H7 (cell line): ENCODE measurements around the gene PTPN9. TPM values are rescaled to one million over a fixed set of nuclear protein-coding genes. Genes with fewer than 3 reads are reported as not detected.
A peak's percentile ranks its signal among the peaks of the same experiment; 100 is the strongest.
"Not testable (repeated sequence)": the region's sequence is repeated elsewhere in the genome, so short reads cannot be mapped to it uniquely, and the experiment has no call there.

Source experiments
- DNase-seq: peaks from one replicate; pipeline ENCODE4 v3.0.0; 2012
- H3K27me3 ChIP-seq: 2 replicates; pipeline ENCODE4 v1.6.0; 2011; ENCODE audit warnings: mild to moderate bottlenecking, low read length; ENCODE audit not compliant: control insufficient read depth, insufficient read depth
- H3K36me3 ChIP-seq: replicated peaks from 2 replicates; pipeline ENCODE4 v1.5.1; 2011; ENCODE audit warnings: low read length; ENCODE audit not compliant: control insufficient read depth, insufficient read depth
- H3K4me3 ChIP-seq: 2 replicates; pipeline ENCODE4 v1.5.1; 2011; ENCODE audit warnings: low read depth, mild to moderate bottlenecking, control low read depth, low read length, moderate library complexity; ENCODE audit not compliant: insufficient read depth
- total RNA-seq: library from RNA; depleted of rRNA; stranded (reverse); fragments of >200 nt; shearing (Covaris generic); gene quantifications from 2 replicates; pipeline ENCODE4 v1.2.3, GENCODE V29; 2014

The PTPN9 gene
- total RNA-seq, 1 experiment from 2014 or later: 44.8 TPM

GRCh38 chr15:75456710-75457109, 122.4 kb downstream of the PTPN9 start:
- no peak for DNase-seq
- Histone ChIP-seq H3K36me3 (no peaks in the 10 kb centered on the region), H3K27me3 (no peaks in the 10 kb centered on the region), H3K4me3 (no peak overlapping the region)

GRCh38 chr15:75455982-75456531, 123.1 kb downstream of the PTPN9 start:
- peak overlapping the region; percentile 96 for H3K4me3 ChIP-seq
- H3K36me3 ChIP-seq: no peaks in the 10 kb centered on the region
- no peak for DNase-seq
- H3K27me3 ChIP-seq: no peaks in the 10 kb centered on the region

GRCh38 chr15:75455424-75455981, 123.6 kb downstream of the PTPN9 start:
- H3K36me3 ChIP-seq: no peaks in the 10 kb centered on the region
- no peaks in the 10 kb centered on the region for H3K27me3 ChIP-seq
- peak overlapping the region; percentile 96 for H3K4me3 ChIP-seq
- DNase-seq: peak; percentile 95

- Histone ChIP-seq H3K36me3 (no peaks in the 10 kb centered on the region), H3K27me3 (no peaks in the 10 kb centered on the region), H3K4me3 (peak overlapping the region; percentile 96)
- peak; percentile 81 for DNase-seq
These were observed 124.4 kb downstream of the PTPN9 start for GRCh38 chr15:75454471-75455378.

GRCh38 chr15:75453703-75454470, 125.2 kb downstream of the PTPN9 start:
- peak overlapping the region; percentile 96 for H3K4me3 ChIP-seq
- no peaks in the 10 kb centered on the region for H3K27me3 ChIP-seq
- peak; percentile 96 for DNase-seq
- H3K36me3 ChIP-seq: no peaks in the 10 kb centered on the region

GRCh38 chr15:75452865-75453702, 126.0 kb downstream of the PTPN9 start:
- Histone ChIP-seq H3K36me3 (no peaks in the 10 kb centered on the region), H3K4me3 (peak overlapping the region; percentile 86), H3K27me3 (no peaks in the 10 kb centered on the region)
- DNase-seq: peak; percentile 48

GRCh38 chr15:75452364-75452864, 126.7 kb downstream of the PTPN9 start:
- Histone ChIP-seq H3K36me3 (no peaks in the 10 kb centered on the region), H3K27me3 (no peaks in the 10 kb centered on the region), H3K4me3 (peak overlapping the region; percentile 86)
- DNase-seq: peak; percentile 68

- peak within 1 kb of the TSS; percentile 91 for H3K4me3 ChIP-seq
- peak; percentile 90 for DNase-seq
- no peaks in the 10 kb centered on the region for H3K27me3 ChIP-seq
- no peaks in the 10 kb centered on the region; the same call in 1 of the 2 replicates for H3K36me3 ChIP-seq
These were observed 127.3 kb downstream of the PTPN9 start, which contains the start of gene SIN3A for GRCh38 chr15:75451674-75452363. SIN3A (minus strand) TSS chr15:75451690; CDS start chr15:75430375, 21,315 bp downstream.

- H3K27me3 ChIP-seq: no peaks in the 10 kb centered on the region
- DNase-seq: no peak
- no peaks in the 10 kb centered on the region; the same call in 1 of the 2 replicates for H3K36me3 ChIP-seq
- H3K4me3 ChIP-seq: peak overlapping the region; percentile 91
These were observed 127.9 kb downstream of the PTPN9 start for GRCh38 chr15:75451202-75451673.

- Histone ChIP-seq H3K27me3 (no peaks in the 10 kb centered on the region), H3K36me3 (no peaks in the 10 kb centered on the region; the same call in 1 of the 2 replicates), H3K4me3 (peak overlapping the region; percentile 91)
- DNase-seq: peak; percentile 95
These were observed 128.6 kb downstream of the PTPN9 start for GRCh38 chr15:75450307-75451201.

GRCh38 chr15:75449585-75450306, 129.4 kb downstream of the PTPN9 start:
- peak overlapping the region; percentile 68 for H3K4me3 ChIP-seq
- H3K36me3 ChIP-seq: no peaks in the 10 kb centered on the region; the same call in 1 of the 2 replicates
- no peaks in the 10 kb centered on the region for H3K27me3 ChIP-seq
- DNase-seq: no peak

GRCh38 chr15:75448171-75448570, 130.9 kb downstream of the PTPN9 start:
- not testable (repeated sequence) for H3K36me3 ChIP-seq, H3K27me3 ChIP-seq, H3K4me3 ChIP-seq, DNase-seq
